Endometrial microvascular endothelial cells (primary cell): ENCODE results near the gene EGFR. TPM values are rescaled to one million over a fixed set of nuclear protein-coding genes. Genes with fewer than 3 reads are reported as not detected.

Experiments used
- in situ Hi-C: cut with HindIII; loops from 2 replicates; pipeline ENCODE4 v1.10.0; 2017; ENCODE audit warnings: low sequenced_read_pairs, low pct_unique_long_range_greater_than_20kb; ENCODE audit errors: inconsistent ontology term
- total RNA-seq: library from RNA; depleted of rRNA; stranded (reverse); fragments of >200 nt; gene quantifications from one replicate; pipeline ENCODE4 v1.2.3, GENCODE V29; 2015; ENCODE audit errors: inconsistent ontology term

EGFR gene
- total RNA-seq, 1 donor from 2014 or later: 4.8 TPM

- in situ Hi-C loops: no loop called here
Observed at GRCh38 chr7:55071411-55072175, 52.8 kb downstream of the EGFR start.

DNA sequence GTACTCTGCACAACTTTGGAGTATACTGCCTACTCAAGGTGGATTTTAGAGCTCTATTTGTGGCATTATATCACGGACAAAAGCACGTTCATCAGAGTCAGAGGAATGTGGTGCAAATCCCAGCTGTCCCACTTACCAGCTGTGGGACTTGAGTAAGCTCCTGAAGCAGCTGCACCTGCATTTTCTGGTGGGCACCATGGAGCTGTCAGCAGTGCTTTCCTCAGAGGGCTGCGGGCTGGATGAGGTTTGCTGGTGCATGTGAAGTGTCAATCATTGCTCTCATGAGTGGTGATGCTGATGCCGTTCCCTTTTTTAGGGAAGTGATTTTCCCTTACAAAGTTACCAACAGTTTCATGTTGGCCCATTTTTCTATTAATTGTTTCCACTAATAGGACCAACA is 53.4 kb downstream of the EGFR start:
- in situ Hi-C loops: no loop called here

- in situ Hi-C loops: no loop called here
Observed at GRCh38 chr7:55073051-55073511, 54.3 kb downstream of the EGFR start.

- in situ Hi-C loops: no loop called here
Observed at GRCh38 chr7:55073976-55074528, 55.2 kb downstream of the EGFR start.

- in situ Hi-C loops: no loop called here
Observed at GRCh38 chr7:55075464-55076021, 56.7 kb downstream of the EGFR start.

DNA sequence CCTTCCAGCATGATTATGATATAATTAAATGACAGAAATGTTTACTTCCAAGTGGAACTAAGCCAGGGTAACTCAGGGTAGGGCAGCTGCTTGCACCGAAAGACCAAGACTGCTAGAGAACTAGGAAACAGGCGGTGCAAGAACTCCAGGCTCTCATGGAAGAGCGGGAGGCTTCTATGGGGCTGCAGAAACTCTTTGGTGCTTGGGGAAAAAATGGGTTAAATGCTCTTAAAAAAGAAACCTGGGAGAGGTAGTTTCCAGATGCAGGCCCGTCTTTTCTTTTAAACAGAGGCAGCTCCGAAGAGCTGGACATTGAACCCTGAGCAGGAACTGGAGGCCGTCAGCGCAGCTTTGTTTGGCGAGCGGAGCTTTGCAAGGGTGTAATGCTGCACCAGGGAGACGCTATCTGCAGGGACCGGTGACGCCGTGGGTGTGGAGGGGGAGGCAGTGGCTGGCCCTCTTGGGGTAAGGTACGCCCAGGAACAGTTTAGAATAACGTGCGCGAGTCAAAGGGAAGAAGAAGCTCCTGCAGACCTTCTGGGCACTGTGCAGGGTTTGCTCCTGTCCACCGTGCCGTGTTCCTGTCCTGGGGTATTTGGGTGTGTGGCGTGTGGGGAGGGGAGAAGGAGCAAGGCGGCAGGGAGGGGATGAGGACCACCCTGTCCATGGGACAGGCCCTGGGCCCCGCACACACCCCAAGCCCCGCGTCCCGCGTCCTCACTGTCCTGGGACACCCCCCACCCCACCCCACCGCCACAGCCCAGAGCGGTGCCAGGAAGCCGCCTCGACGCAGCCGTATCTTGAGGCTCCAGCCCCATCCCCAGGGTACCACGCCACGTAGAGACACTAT is 59.0 kb downstream of the EGFR start:
- in situ Hi-C loops: no loop called here

GRCh38 chr7:55078465-55079372 is 59.9 kb downstream of the EGFR start:
- in situ Hi-C loops: no loop called here

GRCh38 chr7:55080000-55080623 is 61.3 kb downstream of the EGFR start:
- in situ Hi-C loops: no loop called here

DNA sequence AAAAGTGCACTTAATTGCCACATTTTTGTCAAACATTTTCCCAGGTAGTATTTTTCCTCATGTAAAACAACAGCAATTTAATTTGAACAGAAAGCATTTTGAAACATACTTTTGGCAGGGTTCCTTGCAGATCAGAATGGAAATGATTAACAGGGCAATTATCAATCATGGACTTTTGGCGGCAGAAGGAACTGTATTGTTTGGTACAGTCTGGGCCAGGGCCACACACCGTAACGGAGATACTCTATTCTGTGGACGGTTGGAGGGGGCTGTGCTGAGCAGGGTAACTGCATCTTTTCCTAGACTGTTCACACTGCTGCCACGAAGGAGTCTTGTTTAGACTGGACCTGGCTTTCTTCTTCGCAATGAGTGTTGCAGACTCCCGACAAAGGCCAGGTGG is 62.3 kb downstream of the EGFR start:
- in situ Hi-C loops: no loop called here

GRCh38 chr7:55081472-55082227 is 62.8 kb downstream of the EGFR start:
- in situ Hi-C loops: no loop called here

DNA sequence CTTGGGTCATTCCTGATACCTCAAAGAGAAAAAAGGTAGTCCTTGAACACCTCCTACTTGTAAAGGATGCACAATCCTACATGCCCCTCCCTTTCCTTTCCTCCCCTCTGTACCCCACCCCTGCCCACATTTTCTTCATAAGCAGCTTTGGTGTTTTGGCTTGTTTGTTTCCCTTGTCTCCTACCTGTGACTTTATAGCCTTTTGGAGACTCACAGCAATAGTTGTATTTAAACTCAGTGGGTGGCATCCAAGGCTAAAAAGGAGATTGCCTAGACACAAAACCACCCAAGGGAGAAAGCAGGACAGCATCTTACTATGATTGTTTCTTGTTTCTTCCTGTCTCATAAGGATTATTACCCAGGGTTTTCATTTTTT is 63.4 kb downstream of the EGFR start:
- in situ Hi-C loops: no loop called here

DNA sequence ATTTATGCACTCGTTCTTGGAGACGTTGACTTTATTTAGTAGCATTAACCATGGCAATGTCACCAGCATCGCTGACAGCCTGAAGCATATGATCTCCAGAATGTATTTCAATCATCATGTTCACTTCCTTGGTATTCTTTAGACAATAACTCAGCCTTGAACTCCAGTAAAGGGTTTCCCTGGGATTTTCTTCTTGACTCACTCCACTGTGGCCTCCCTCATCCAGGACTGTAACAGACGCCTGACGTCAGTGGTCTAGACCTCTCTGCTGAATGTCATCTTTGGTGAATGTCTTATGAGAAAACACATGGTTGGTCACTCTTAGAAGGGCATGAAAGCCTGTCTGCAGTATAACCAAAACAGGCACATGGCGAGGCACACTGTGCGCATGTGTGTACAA is 64.4 kb downstream of the EGFR start:
- in situ Hi-C loops: no loop called here

DNA sequence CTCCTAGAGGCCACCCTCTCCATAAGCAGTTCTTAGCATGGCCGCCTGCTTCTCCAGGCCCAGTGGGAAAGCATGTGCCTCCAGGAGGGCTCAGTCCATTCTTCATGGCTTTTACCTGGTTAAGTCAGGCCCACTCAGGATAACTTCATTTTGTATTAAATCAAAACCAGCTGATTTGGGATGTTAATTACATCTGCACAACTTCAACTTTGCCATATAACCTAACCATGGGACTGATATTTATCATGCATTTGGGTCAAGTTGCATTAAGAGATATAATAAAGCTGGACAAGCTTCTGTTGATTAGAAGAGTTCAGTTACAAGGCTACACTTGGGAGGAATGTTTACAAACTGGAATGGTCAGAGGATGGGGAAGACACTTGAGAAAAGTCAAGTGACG is 65.5 kb downstream of the EGFR start:
- in situ Hi-C loops: no loop called here

DNA sequence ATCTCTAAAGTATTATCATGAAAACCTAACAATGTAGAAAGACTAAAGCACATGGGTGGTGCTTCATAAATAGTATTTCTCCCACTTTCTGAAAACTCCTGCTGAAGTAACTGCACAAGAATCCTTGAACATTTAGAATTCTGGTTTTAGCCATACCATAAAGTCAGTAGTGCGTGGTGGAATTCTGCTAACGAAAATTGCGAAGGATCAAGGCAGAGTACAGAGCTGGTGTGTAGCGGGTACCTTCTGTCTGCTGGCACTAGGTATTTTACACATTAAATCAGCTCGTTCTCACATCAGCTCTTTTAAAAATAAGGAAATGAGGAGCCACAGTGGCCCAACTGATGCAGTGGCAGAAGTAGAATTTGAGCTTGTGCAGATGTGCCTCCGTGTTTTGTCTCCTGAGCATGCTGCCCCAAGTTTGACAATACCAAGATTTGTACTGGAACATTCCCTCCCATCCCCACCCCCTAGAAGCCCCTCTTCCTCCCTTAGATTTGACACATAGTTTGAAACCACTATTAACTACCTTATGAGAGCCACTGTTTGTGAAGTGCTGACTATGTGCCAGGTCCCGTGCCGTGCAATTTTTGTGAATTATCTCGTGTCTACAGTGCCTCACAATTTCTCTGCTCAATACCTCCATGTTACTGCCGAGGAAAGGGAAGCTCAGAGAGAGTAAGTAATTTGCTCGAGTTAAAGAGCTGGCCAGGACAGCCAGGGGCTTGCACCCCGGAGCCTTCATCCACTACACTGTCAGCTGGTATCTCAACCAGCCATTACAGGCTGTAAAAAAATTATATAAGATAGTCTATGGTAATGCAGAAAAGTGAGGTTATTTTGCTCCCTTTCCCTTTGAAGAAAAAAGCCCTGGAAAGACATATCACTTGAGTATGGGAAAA is 66.9 kb downstream of the EGFR start:
- in situ Hi-C loops: no loop called here

DNA sequence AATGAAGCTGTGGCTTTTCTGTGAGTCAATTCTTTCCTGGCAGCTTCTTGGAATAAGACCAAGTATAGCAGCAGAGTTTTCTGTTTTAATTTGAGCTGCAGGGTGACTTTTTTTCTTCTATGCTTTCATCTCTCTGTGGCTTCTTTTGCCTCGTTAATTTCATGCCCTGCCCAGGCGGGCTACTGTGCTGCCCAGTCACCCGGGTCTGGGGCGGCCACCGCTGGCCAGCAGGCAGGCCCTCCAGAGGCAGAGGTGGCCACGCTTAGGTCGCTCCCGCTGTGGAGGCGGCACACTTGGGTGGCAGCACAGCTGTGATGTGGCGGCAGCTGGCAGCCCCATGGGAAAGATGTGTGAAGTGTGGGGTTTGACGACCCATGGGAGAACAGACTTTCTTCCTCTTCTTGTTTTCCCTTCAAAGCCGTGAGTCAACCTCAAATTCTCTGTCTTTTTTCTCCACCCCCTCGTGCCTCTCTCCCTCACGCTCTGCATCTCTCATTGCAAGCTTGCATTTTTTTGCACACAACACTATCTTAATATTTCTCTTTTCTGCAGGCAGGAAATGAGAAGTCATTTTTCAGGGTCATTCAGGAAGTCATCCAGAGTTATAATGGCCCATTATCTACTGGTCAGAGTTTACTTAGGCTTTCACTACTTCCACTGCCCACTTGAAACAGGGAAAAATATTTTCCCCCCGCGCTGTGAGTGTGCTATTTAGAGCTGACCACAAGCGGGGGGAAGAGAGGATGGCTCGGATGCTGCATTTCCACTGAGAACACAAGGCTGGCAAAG is 67.8 kb downstream of the EGFR start:
- in situ Hi-C loops: no loop called here

GRCh38 chr7:55087521-55087961 is 68.7 kb downstream of the EGFR start:
- in situ Hi-C loops: no loop called here
